ENCODE measurements around the gene UGT1A6.
"Not testable (repeated sequence)": the region's sequence is repeated elsewhere in the genome, so short reads cannot be mapped to it uniquely, and the experiment has no call there.

The UGT1A6 gene

DNA sequence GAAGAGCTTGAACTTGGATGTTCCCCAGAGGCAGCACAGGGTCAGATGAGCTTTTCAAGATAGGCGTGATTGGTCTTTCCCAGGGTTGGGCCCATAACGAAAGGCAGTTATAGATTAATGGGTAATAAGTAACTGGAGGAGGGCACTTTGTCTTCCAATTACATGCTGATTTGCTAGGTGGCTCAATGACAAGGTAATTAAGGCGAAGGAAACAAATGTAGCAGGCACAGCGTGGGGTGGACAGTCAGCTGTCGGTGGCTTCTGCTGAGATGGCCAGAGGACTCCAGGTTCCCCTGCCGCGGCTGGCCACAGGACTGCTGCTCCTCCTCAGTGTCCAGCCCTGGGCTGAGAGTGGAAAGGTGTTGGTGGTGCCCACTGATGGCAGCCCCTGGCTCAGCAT lies 25.9 kb downstream of the UGT1A6 start, which contains the start of gene UGT1A4:
UGT1A4 (plus strand) TSS at position 185 of the 400 bp plus-strand sequence; CDS start at position 270, 85 bp downstream.
- DNase-seq (ENCODE audit: low read depth in 2 of 2) = no peak

DNA sequence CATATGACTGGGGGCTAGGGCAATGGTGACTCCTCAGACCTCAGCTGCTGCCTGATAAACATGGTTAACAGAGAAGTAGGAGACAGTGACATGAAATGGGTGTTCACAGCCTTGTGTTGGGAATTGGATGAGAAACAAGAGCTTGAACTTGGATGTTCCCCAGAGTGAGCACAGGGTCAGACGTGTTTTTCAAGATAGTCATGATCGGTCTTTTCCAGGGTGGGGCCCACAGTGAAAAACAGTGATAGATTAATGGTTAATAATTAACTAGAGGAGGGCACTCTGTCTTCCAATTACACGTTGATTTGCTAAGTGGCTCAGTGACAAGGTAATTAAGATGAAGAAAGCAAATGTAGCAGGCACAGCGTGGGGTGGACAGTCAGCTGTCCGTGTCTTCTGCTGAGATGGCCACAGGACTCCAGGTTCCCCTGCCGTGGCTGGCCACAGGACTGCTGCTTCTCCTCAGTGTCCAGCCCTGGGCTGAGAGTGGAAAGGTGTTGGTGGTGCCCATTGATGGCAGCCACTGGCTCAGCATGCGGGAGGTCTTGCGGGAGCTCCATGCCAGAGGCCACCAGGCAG lies 36.1 kb downstream of the UGT1A6 start, which contains the start of gene UGT1A3:
UGT1A3 (plus strand) TSS at position 320 of the 579 bp plus-strand sequence; CDS start at position 405, 85 bp downstream.
- DNase-seq (ENCODE audit: low read depth in 2 of 2) = no peak

DNA sequence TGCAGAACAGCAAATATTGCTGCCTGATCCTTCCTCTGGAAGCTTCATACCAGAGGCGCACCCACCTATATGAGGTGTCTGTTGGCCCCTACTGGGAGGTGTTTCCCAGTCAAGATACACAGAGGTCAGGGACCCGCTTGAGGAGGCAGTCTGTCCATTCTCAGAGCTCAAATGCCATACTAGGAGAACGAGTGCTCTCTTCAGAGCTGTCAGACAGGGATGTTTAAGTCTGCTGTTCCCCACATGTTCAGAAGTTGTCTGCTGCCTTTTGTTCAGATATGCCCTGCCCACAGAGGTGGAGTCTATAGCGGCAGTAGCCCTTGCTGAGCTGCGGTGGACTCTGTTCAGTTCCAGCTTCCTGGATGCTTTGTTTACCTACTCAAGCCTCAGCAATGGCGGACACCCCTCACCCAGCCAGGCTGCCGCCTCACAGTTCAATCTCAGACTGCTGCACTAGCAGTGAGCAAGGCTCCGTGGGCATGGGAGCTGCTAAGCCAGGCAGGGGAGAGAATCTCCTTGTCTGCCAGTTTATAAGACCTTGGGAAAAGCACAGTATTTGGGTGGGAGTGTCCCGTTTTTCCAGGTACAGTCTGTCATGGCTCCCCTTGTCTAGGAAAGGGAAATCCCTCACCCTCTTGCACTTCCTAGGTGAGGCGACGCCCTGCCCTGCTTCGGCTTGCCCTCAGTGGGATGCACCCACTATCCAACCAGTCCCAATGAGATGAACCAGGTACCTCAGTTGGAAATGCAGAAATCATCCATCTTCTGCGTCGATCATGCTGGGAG lies 44.4 kb downstream of the UGT1A6 start:
- DNase-seq (ENCODE audit: low read depth in 2 of 2) = not testable (repeated sequence)

DNA sequence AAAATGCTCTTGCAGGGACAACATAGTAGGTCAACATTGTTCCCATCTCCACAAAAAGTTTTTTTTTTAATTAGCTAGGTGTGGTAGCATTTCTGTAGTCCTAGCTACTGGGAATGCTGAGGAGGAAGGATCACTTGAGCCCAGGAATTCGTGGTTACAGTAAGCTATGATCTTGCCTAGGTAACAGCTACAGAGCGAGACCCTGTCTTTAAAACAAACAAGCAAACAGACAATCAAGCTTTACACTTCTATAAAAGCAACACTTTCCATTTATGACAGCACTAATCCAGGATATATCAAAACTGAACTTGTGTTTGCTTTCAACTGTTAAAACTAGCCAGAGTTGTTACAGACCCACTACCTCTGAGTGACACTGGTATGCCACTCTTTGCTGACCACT lies 48.2 kb downstream of the UGT1A6 start:
- no peak for DNase-seq (ENCODE audit: low read depth in 2 of 2)

DNA sequence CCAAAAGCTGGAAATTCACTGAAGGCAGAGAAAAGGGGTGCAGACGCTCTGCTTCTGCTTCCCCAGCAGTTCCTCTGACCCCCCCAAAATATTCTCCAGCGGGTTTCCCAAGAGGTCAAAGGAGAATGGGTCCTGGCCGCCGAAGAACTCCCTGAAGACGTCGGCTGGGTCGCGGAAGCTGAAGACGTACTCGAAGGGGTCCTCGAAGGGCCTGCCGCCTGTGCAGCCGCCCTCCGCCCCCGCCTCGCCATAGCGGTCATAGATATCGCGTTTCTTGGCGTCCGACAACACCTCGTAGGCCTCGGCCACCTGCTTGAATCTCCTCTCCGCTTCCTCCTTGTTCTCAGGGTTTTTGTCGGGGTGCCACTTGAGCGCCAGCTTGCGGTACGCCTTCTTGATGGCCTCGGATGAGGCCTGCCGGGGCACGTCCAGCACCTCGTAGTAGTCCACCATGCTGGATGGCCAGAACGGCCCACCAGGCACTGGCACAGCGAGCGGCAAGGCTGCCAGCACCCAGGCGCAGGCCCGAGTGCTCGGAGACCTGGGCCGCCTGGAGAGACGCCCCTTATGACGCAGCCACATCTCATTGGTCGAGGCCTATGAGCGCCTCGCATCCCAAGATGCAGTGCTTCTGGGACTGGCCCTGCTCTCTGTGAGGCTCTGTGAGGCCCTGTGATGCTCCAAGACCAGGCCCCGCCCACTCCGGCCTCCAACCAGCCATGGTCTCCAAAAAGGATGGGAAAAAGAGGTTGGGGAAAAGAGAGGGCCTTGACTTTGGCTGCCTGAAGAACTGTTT lies 51.0 kb downstream of the UGT1A6 start:
- no peak for DNase-seq (ENCODE audit: low read depth in 2 of 2)

DNA sequence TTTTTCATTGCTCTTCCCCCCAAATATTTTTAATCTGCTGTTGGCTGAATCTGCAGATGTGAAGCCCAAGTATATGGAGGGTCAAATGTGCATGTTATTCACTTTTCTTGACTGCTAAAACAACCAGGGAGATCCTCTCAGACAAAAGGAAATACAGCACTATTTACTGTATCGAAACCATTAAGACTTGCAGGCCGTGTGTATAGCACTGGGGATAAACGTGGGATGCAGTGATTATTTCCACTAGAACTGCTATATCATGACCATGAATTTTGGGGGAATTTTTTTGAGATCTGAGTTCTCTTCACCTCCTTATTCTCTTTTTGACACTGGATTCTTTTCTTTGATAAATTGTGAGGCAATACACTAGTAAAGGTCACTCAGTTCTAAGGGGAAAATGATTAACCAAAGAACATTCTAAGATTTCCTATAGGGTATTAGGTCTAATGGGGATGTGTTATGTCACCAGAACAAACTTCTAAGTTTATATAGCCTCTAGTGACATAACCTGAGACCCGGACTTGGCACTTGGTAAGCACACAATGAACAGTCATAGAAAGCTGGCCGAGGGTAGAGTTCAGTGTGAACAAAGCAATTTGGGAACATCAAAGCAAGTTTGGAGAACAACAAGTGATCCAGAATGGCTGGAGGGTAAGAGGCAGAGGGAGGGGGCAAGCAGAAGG lies 52.5 kb downstream of the UGT1A6 start:
- no peak for DNase-seq (ENCODE audit: low read depth in 2 of 2)

DNA sequence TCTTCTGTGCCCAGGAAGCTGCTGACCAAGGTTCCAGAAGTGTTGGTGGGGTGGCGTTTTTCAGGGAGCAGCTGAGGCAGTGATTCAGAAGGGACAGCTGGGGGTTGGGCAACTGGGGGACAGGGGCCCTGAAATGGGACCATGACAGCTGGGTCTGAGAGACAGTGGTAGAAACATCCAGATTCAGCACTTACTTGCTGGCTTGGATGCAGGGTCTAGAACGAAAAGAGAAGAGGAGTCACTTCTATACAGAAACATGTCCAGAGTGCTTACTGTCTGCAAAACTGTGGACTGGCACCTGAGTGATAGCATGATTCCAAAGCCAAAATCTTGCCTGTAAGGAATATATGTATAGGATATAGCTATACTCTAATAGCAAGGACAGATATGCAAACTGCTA lies 53.1 kb downstream of the UGT1A6 start:
- DNase-seq (ENCODE audit: low read depth in 2 of 2) = not testable (repeated sequence)

DNA sequence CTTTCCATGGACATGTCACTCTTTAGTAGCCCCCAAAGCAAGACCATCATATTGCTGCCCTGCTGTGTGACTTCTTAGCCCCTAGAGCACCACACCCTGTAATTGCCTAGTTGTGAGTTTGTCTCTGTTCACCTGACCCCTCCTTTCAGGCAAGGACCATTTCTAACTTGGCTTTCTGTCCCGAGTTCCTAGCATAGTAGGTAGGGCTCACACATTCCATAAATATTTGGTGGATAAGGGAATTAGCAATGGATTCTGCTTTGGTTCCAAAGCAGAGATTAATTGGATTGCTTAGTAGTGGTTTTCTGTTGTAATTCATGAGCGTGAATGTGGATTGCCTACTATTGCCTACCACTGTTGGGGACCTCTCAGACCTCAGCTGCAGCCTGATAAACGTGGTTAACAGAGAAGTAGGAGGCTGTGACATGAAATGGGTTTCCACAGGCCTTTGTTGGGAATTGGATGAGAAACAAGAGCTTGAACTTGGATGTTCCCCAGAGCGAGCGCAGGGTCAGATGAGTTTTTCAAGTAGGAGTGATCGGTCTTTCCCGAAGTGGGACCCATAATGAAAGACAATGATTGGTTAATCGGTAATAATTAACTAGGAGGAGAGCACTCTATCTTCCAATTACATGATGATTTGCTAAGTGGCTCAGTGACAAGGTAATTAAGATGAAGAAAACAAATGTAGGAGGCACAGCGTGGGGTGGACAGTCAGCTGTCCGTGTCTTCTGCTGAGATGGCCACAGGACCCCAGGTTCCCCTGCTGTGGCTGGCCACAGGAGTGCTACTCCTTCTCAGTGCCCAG lies 54.0 kb downstream of the UGT1A6 start:
- no peak for DNase-seq (ENCODE audit: low read depth in 2 of 2)

DNA sequence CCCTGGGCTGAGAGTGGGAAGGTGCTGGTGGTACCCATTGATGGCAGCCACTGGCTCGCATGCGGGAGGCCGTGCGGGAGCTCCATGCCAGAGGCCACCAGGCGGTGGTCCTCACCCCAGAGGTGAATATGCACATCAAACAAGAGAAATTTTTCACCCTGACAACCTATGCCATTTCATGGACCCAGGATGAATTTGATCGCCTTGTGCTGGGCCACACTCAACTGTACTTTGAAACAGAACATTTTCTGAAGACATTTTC lies 54.5 kb downstream of the UGT1A6 start:
- no peak for DNase-seq (ENCODE audit: low read depth in 2 of 2)

DNA sequence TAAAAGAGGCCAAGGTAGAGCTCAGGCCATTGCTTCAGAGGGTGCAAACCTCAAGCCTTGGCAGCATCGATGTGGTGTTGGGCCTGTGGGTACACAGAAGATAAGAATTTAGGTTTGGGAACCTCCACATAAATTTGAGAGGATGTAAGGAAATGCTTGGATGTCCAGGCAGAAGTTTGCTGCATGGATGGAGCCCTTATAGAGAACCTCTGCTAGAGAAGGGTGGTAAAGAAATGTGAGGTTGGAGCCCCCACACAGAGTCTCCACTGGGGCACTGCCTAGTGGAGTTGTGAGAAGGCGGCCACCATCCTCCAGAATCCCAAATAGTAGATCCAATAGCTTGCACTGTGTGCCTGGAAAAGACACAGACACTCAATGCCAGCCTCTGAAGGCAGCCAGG lies 58.0 kb downstream of the UGT1A6 start:
- DNase-seq (ENCODE audit: low read depth in 2 of 2) = not testable (repeated sequence)

DNA sequence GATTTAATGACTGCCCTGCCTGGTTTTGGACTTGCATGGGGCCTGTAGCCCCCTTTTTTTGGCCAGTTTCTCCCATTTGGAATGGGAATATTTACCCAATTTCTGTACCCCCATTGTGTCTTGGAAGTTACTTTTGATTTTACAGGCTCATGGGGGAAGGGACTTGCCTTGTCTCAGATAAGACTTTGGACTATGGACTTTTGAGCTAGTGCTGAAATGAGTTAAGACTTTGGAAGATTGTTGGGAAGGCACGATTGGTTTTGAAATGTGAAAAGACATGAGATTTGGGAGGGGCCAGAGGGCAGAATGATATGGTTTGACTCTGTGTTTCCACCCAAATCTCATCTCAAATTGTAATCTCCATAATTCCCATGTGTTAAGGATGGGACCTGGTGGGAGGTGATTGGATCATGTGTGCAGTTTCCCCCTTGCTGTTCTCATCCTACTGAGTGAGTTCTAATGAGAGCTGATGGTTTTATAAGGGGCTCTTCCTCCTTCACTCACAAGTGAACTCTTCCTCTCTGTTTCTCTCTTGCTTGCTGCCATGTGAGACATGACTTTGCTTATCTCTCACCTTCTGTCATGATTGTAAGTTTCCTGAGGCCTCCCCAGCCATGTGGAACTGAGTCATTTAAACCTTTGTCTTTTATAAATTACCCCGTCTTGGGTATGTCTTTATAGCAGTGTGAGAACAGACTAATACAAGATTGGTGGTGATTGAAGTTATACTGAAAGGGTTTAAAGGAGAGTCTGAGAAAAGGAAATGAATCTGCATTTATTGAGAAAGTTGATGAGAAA lies 58.7 kb downstream of the UGT1A6 start:
- DNase-seq (ENCODE audit: low read depth in 2 of 2) = not testable (repeated sequence)

DNA sequence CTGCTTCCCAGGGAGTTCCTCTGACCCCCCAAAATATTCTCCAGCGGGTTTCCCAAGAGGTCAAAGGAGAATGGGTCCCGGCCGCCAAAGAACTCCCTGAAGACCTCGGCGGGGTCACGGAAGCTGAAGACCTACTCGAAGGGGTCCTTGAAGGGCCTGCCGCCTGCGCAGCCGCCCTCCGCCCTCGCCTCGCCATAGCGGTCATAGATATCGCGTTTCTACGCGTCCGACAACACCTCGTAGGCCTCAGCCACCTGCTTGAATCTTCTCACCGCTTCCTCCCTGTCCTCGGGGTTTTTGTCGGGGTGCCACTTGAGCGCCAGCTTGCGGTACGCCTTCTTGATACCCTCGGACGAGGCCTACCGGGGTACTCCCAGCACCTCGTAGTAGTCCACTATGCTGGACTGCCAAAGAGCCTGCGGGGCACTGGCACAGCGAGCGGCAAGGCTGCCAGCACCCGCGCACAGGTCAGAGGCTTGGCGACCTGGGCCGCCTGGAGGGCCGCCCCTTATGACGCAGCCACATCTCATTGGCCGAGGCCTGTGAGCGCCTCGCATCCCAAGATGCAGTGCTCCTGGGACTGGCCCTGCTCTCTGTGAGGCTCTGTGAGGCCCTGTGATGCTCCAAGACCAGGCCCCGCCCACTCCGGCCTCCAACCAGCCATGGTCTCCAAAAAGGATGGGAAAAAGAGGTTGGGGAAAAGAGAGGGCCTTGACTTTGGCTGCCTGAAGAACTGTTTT lies 62.4 kb downstream of the UGT1A6 start:
- DNase-seq (ENCODE audit: low read depth in 2 of 2) = no peak

DNA sequence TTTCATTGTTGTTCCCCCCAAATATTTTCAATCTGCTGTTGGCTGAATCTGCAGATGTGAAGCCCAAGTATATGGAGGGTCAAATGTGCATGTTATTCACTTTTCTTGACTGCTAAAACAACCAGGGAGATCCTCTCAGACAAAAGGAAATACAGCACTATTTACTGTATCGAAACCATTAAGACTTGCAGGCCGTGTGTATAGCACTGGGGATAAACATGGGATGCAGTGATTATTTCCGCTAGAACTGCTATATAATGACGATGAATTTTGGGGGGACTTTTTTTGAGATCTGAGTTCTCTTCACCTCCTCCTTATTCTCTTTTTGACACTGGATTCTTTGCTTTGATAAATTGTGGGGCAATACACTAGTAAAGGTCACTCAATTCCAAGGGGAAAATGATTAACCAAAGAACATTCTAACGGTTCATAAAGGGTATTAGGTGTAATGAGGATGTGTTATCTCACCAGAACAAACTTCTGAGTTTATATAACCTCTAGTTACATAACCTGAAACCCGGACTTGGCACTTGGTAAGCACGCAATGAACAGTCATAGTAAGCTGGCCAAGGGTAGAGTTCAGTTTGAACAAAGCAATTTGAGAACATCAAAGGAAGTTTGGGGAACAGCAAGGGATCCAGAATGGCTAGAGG lies 63.9 kb downstream of the UGT1A6 start:
- DNase-seq (ENCODE audit: low read depth in 2 of 2) = no peak

DNA sequence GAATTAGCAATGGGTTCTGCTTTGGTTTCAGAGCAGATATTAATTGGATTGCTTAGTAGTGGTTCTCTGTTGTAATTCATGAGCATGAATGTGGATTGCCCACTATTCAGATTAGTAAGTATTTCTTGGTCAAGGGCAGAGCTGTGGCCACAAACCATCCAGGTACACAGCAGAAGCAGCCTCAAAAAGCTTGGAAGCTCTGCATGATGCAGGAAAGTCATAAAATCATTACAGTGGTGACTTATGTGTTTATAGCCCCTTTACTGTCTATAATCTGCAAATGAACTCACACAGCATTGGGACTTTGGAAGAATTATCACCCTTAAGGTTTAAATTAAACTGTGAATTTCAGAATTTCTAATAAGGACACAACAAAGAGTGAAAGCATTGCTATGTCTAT lies 65.5 kb downstream of the UGT1A6 start:
- DNase-seq (ENCODE audit: low read depth in 2 of 2) = no peak

DNA sequence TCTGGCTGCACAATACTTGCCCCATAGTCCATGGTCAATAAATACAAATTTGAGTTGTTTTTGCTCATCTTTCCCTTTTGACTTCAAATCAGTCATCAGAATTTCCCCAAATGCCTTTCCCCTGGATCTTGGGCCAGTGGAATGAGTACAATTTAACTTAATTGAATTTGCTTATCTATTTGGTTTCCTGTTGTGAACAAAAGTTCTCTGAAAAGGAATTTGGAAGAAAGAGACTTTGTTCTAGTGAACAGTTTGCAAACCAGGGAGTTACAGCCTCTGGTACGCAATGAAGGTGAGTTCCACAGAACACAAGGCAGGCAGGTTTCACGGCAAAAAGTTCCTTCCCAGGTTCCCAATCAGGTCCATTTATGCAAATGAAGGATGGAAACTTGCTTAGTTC lies 66.2 kb downstream of the UGT1A6 start:
- DNase-seq (ENCODE audit: low read depth in 2 of 2) = no peak

DNA sequence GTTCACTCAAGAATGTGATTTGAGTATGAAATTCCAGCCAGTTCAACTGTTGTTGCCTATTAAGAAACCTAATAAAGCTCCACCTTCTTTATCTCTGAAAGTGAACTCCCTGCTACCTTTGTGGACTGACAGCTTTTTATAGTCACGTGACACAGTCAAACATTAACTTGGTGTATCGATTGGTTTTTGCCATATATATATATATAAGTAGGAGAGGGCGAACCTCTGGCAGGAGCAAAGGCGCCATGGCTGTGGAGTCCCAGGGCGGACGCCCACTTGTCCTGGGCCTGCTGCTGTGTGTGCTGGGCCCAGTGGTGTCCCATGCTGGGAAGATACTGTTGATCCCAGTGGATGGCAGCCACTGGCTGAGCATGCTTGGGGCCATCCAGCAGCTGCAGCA lies 67.4 kb downstream of the UGT1A6 start, which contains the start of gene UGT1A1:
UGT1A1 (plus strand) TSS at position 228 of the 400 bp plus-strand sequence; CDS start at position 246, 18 bp downstream.
- DNase-seq (ENCODE audit: low read depth in 2 of 2) = no peak

DNA sequence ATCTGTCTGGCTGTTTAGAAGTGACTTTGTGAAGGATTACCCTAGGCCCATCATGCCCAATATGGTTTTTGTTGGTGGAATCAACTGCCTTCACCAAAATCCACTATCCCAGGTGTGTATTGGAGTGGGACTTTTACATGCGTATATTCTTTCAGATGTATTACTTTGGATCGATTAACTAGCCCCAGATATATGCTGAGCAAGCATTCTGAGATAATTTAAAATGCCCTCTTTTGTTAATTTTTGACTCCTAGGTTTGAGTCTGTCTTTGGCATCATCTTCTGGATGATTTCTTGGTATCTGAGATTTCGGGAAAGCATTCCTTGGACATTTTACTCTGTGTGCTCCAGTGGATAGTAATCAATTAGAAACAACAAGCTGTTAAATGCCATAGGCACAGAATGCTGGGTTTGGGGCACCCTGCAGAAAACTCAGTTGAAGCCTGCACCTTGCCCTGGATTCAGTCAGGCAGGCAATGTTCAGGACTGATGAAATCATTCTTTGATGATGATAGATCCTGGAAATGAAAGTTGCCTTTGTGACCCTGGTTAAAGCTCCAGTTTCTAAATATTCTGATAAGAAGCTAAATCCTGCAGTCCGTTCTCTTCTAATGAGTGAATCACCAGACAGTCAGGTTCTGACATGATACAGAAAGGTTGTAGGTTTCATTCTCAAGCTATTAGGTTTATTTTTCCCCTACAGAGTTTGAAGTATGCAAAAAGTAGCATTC lies 68.5 kb downstream of the UGT1A6 start:
- no peak for DNase-seq (ENCODE audit: low read depth in 2 of 2)

DNA sequence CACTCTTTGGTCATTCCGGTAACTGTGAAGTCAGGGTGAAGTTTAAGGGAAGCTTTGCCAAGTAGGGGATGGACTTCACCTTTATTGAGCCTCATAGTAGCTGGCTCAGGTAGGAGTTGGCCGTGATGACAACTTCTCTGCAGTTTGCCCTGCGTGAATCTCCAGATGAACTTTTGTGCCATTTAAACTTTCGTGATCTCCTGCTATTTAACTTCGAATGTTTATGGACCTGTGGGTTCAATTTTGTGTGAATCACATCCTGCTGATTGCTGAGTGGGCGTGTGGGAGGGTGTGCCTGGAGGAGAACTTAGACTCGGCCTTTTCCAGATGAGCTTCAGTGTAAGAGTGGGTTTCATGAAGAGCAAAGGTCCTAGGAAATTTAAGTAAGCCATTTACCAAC lies 71.6 kb downstream of the UGT1A6 start:
- DNase-seq (ENCODE audit: low read depth in 2 of 2) = no peak
